DMS79 treated with DMSO at 0.1 percent for 48 hours (cell line): ENCODE measurements around the gene QRFP.
A peak's percentile ranks its signal among the peaks of the same experiment; 100 is the strongest.

ENCODE experiments used
- DNase-seq: peaks from one replicate; lab custom pipeline; 2025; lab: John Stamatoyannopoulos, UW

QRFP gene

DNA sequence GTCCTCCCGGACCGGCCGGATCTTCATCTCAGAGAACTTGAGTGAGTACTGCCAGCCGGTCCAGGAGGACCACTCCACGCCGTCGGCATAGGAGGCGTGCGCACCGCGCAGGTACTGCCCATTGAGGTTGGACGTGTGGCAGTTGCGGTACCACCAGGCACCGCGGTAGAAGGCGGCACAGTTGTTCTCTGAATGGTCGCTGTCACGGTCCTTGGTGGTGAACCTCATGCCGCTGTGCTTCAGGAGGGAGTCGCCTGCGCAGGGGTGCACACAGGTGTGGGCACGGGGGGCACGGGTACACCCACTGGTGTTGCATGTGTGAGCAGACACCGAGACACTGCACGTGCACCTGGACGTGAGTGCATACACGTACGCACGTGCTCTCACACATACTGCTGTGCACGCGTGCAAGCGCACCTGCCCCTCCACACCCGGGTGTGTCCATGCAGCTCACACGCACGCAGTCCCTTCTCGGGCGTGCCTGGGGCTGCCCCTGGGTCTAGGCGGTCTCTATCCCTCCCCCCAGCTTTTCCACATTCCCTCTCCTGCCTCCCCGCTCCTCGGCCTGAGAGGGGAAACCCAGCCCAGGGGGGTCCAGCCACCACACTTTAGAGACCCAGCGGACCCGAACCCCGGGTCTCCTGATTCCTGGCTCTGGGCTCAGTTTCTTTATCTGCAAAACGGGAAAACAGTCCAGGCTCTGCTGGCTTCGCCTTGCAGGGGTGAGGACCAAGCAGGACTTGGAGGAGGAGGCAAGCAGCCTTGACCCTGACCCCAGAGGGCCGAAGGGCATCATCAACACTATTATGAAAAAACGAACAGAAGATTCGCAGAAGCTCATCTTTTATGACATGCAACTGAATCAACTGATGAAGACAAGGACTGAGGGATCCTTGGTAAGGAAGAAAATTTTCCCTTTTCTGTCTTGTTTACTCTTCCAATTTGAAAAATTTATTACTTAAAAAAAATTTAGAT is 7.7 kb upstream of the QRFP start:
- no peak for DNase-seq

DNA sequence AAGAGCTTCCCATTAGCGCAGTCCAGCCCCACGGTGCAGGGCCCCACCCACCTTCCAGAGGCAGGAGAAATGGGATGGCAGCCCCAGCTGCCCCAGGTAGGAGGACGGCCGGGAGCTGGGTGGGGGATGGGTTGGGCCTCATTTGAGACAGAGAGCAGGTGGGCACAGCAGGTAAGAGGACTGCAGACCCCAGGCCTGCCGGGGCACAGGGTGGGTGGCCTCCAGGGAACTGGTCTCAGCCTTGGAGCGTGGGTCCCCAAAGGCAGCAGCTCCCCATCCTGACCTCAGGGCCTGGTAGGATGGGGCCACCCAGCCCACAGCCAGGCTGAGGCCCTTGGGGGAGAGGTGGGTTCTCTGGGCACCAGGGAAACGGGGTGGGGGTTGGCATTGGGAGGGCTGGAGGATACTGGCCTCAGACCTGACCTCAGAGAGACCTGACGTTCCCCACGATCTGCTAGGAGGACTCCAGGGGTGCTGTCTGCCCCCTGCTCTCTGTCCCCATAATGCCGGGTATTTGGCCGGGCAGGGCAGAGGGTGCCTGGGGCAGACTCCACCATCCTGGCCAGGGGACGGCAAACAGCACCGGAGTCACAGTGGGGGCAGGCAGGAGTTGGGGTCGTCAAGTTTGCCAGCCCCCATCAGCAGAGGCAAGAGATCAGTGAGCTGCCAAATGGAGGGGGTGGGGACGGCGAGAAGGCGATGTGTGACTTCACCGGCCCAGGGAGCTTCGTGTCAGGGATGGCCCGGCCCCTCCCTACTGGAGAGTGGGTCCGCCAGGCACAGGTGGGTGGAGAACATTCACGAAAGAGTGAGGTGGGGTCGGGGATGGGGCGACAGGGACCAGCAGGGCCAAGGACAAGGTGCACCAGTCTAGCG is 6.8 kb upstream of the QRFP start:
- no peak for DNase-seq

- no peak for DNase-seq
Measured at GRCh38 chr9:130902204-130903185, 5.9 kb upstream of the QRFP start.

GRCh38 chr9:130901498-130902203 is 5.0 kb upstream of the QRFP start:
- DNase-seq: no peak

- DNase-seq: no peak
Measured at GRCh38 chr9:130900701-130901497, 4.3 kb upstream of the QRFP start.

GRCh38 chr9:130899051-130899748 is 2.6 kb upstream of the QRFP start:
- DNase-seq: no peak

DNA sequence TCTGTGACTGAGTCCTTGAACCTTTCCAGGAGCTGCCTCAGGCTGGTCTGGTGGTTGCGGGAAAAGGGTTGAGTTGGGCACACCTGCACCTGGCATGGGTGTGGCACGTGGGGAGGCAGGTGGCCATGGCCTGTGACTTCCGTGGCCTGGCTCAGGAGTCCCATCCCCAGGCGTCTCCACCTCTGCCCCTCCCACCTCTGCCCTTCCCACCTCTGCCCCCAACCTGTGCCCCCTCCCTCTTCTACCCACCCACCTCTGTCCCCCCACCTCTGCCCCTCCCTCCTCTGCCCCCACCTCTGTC is 1.9 kb upstream of the QRFP start:
- DNase-seq: no peak

DNA sequence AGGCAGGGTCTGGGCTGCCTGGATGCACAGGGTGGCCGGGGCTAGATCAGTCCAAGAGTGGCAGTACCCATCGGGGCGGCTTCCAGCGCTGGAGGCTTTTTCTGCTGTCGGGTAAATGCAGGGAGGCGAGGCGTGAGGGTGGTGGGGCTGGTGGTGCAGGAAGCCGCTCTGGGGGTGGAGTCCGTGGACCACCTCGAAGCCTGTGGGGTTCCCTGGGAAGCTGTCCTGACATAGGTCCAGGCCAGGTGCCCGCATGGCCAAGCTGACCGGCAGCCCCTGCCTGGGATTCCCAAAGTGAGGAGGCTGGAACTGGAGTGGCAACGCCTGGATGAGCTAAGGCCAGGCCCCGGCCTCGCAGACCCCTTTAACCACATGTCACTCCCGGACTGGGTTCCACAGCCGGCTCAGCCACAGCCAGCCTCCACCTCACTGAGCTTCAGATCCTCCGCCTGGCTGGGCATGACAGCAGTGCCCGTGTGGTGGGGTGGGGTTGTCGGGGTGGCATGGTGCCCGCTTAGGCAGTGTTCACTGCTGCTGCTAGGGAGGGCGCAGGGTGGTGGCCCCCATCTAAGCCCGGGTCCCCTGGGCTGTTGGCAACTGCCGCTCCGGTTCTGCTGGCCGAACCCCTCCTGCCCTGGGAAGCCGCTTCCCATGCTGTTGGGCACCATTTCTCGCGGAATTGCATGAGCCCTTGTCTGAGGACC is 1.4 kb upstream of the QRFP start:
- DNase-seq: peak; percentile 38

DNA sequence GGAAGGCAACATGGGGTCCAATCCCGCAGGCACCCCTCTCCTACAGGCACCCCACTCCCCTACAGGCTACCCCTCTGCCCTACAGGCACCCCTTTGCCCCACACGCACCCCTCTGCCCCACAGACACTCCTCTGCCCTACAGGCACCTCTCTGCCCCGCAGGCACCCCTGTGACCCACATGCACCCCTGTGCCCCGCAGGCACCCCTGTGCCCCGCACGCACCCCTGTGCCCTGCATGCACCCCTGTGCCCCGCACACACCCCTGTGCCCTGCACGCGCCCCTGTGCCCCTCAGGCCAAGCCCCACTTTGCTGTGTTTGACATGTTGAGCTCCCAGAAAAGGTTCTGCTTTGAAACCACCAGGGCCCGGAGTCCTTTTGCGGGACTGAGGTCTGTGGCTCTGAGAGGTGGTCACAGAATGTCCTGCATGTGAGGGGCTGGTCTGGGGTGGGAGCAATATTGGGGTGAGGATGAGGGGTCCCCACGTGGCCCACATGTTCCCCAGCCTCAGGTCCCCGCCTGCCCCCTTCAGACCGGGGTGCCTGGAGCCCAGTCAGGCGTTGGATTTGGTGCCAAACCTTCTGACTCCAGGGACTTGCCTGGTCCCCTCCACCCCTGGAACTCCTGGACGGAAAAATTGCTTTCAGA is 616 bp upstream of the QRFP start:
- DNase-seq: no peak

DNA sequence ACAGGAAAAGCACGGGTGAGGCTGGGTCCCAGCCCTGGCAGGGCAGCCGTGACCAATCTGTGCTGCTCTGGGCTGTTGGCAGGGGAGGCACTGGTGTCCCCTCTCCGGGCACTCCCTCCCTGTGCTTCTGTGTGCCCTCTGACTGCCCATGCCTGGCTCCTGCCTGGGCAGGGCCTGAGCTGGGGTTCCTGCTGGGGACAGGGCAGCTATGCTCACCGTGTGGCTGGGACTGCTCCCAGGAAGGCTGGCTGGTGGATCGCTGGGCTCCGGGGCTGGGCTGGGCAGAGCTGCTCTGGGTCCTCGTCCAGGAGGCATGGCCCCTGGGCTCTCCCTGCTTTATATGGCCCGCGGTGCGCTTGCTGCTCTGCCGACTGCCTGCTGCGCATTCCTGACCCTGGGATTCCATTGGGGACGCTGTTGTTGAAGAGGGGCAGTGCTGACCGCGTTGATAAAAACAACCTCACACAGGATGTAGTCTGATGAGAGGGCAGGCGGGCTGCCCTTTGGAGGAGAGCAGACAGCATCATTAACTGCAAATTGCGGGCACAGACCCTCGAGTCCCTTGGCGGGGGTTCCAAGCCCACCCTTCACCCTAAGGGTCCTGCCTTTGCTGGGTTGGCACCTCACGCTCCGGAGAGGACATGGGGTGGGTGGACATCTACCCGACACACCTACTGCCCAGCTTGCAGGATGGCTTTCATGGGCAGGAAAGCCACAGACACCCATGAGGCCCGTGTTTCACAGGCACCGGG is 955 bp downstream of the QRFP start:
- no peak for DNase-seq

GRCh38 chr9:130895038-130895437 is 1.6 kb downstream of the QRFP start:
- no peak for DNase-seq

DNA sequence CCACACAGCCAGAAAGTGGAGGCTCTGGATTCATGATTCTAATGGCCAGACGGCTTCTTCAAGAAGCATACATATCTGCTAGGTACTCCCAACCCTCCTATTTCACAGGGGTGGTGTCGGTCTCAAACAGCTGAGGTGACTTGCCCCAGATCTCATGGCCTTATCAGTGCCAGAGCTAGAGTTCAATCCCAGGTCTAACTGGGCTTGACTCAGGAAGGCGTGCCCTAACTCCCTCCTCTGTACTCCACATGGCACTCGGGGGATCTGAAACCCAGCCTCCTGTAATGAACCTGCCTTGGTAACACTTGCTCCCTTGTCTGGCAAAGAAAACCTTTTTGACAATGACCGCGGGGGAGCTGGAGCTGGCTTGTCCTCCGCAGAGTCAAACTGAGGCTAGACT is 2.1 kb downstream of the QRFP start:
- no peak for DNase-seq

DNA sequence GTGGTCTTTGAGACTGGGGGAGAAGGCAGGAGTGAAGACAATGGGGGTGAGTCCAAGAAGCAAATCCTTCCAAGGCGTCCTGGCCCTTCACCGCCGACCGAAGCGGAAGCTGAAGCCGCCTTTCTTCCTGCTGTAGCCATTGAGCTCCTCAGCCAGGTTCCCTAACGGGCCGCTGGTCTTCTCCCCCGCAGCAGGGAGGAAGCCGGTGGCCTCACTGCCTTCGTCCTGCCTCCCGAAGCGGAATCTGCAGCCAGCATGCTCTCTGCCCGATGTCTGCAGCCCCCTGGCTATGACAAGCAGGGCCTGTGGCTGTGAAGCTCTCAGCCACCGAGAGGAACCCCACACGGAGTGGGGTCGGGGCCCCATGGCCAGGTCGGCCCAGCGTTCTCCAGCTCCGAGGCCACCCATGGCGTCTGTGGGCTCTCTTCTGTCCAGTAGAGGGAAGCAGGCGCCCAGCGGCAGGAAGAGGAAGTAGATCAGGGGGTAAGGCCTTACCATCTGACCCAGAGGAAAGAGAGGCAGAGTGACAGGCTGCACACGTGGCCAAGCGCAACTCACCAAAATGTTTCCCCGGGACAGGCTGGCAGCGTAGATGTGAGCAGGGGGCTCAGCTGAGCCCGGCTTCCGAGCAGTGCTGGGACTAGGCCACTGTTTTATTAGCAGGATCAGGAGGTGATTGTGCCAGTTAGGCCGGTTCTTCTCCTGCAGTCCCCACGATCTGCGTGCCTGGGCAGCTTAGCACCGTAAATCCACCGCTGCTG is 3.1 kb downstream of the QRFP start:
- no peak for DNase-seq

GRCh38 chr9:130892477-130893304 is 3.9 kb downstream of the QRFP start:
- no peak for DNase-seq

- DNase-seq: no peak
Measured at GRCh38 chr9:130891688-130892476, 4.7 kb downstream of the QRFP start.
